ENCODE measurements around the gene SLC7A1. TPM values are rescaled to one million over a fixed set of nuclear protein-coding genes. Genes with fewer than 3 reads are reported as not detected.
A peak's percentile ranks its signal among the peaks of the same experiment; 100 is the strongest.

SLC7A1 gene
- total RNA-seq, 1 experiment from 2014 or later, result 62.8 TPM

DNA sequence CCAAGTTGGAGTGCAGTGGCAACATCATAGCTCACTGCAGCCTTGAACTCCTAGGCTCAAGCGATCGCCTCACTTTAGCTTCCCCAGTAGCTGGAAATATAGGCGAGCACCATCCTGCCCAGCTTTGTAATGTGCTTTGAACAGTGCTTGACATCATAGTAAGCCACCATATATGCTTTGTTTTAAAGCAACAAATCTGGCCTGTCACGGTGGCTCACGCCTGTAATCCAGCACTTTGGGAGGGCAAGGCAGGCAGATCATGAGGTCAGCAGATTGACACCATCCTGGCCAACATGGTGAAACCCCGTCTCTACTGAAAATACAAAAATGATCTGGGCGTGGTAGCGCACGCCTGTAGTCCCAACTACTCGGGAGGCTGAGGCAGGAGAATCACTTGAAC lies 1.8 kb upstream of the SLC7A1 start:
- Histone ChIP-seq H3F3A (ENCODE audit: insufficient read depth, low read depth) (peaks cover 6% of the 10 kb centered on the region; the same call in 1 of the 2 replicates), H3K4me1 (replicated peaks; ENCODE audit: insufficient read depth) (peaks cover 19% of the 10 kb centered on the region), H3K27ac (no peak overlapping the region), H3K36me3 (ENCODE audit: low read depth) (0 out of 2 replicates have a peak, but pooled peaks cover 8% of the 10 kb centered on the region), H3K9me2 (ENCODE audit: insufficient read depth) (no peaks in the 10 kb centered on the region), H4K20me1 (ENCODE audit: insufficient read depth) (peaks cover 19% of the 10 kb centered on the region), H2AFZ (no peak overlapping the region), H3K27me3 (ENCODE audit: insufficient read depth, low read depth) (no peaks in the 10 kb centered on the region), H3K4me3 (no peak overlapping the region), H3K4me2 (no peak overlapping the region), H3K9me3 (ENCODE audit: insufficient read depth, low read depth) (no peaks in the 10 kb centered on the region), H3K79me2 (ENCODE audit: low read depth) (peaks cover 31% of the 10 kb centered on the region)
- intact Hi-C loops (cut with micrococcal nuclease; ENCODE audit: unreplicated experiment), result loop anchor here (10.0 kb wide), 1 partner anchor 108 kb away; no protein-coding TSS in a partner anchor
- CTCF ChIA-PET, result no interaction called here
- TF ChIP-seq, protein P1, sequence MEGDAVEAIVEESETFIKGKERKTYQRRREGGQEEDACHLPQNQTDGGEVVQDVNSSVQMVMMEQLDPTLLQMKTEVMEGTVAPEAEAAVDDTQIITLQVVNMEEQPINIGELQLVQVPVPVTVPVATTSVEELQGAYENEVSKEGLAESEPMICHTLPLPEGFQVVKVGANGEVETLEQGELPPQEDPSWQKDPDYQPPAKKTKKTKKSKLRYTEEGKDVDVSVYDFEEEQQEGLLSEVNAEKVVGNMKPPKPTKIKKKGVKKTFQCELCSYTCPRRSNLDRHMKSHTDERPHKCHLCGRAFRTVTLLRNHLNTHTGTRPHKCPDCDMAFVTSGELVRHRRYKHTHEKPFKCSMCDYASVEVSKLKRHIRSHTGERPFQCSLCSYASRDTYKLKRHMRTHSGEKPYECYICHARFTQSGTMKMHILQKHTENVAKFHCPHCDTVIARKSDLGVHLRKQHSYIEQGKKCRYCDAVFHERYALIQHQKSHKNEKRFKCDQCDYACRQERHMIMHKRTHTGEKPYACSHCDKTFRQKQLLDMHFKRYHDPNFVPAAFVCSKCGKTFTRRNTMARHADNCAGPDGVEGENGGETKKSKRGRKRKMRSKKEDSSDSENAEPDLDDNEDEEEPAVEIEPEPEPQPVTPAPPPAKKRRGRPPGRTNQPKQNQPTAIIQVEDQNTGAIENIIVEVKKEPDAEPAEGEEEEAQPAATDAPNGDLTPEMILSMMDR (conservative IDR thresholded peaks at IDR 0.05), result no peak
- TF ChIP-seq EZH2 (IDR thresholded peaks at IDR 0.05; ENCODE audit: low read depth), result no peak
- DNase-seq, result no peak
- BruUV-seq (replicated peaks), result no TSS peak
- POLR2A ChIA-PET (ENCODE audit: unreplicated experiment), result no interaction called here

DNA sequence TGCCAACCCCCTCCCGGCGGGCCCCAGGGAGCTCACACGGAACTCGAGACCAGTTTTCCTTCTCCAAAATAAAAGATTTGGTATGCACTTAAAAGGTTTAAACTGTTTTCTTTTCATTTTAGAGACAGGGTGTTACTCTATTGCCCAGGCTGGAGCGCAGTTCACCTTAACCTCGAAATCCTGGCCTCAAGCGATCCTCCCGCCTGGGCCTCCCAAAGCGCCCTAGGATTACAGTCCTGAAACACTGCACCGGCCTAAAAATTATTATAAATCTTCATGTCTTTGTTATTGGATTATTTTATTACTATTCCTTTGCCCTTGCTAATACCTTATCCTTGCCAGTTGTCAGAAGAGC lies 553 bp upstream of the SLC7A1 start:
- Histone ChIP-seq H3K4me3 (peak overlapping the region; percentile 60; the same call in 1 of the 2 replicates), H3K9me3 (ENCODE audit: insufficient read depth, low read depth) (no peaks in the 10 kb centered on the region), H3K27me3 (ENCODE audit: insufficient read depth, low read depth) (no peaks in the 10 kb centered on the region), H3F3A (ENCODE audit: insufficient read depth, low read depth) (peaks cover 6% of the 10 kb centered on the region; the same call in 1 of the 2 replicates), H2AFZ (peak overlapping the region; percentile 73), H3K79me2 (ENCODE audit: low read depth) (peaks cover 43% of the 10 kb centered on the region), H3K27ac (no peak overlapping the region), H4K20me1 (ENCODE audit: insufficient read depth) (peaks cover 31% of the 10 kb centered on the region), H3K4me2 (peak overlapping the region; percentile 77), H3K4me1 (replicated peaks; ENCODE audit: insufficient read depth) (peaks cover 19% of the 10 kb centered on the region), H3K36me3 (ENCODE audit: low read depth) (0 out of 2 replicates have a peak, but pooled peaks cover 8% of the 10 kb centered on the region), H3K9me2 (ENCODE audit: insufficient read depth) (no peaks in the 10 kb centered on the region)
- DNase-seq, result no peak
- CTCF ChIA-PET, result no interaction called here
- TF ChIP-seq, protein P1 (conservative IDR thresholded peaks at IDR 0.05), result no peak
- no peak for TF ChIP-seq EZH2 (IDR thresholded peaks at IDR 0.05; ENCODE audit: low read depth)
- intact Hi-C loops (cut with micrococcal nuclease; ENCODE audit: unreplicated experiment), result loop anchor here (10.0 kb wide), 1 partner anchor 109 kb away; no protein-coding TSS in a partner anchor
- BruUV-seq (replicated peaks), result no TSS peak
- POLR2A ChIA-PET (ENCODE audit: unreplicated experiment), result interaction anchor here (0.6 kb wide), 2 partner anchors 21 to 258 kb away, joined by 3 read pairs; no protein-coding TSS in a partner anchor

DNA sequence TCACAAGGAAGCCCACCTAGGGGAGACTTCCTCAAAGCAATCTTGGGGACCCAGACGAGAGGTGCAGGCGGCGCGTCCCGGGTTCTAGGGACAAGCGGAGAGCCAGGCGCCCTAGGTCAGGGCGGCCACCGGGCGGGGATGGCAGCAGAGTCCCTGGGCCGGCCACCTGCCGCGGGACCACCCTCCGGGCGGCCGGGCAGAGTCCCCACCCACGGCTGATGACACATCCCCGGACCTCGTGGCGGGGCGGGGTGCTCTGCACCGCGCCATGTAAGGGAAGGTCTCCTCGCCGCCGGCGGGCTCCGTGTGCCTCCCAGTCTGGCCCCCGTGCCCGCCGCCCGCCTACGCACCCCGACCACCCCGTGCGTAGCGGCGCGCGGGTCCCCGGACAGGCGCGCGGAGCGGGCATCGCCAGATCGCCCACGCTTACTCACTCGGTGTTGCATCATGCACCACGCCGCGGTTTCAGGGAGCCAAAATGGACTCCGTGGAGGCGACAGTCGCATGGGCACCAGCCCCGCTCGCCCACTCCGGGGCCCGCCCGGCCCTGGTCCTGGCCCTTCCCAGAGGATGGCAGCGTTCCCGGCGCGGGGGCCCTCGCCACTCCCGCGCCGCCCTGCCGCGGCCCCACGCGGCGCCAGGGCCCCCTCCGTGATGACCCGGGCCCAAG lies 643 bp downstream of the SLC7A1 start:
- ChIA-PET POLR2A (ENCODE audit: unreplicated experiment) (interaction anchor here (0.6 kb wide), 1 partner anchor 551 kb away, joined by 5 read pairs; no protein-coding TSS in a partner anchor), CTCF (no interaction called here)
- H3K79me2 ChIP-seq (ENCODE audit: low read depth), result peaks cover 55% of the 10 kb centered on the region
- 0 out of 2 replicates have a peak, but pooled peaks cover 8% of the 10 kb centered on the region for H3K36me3 ChIP-seq (ENCODE audit: low read depth)
- H3K4me1 ChIP-seq (replicated peaks; ENCODE audit: insufficient read depth), result peaks cover 19% of the 10 kb centered on the region
- H3K27me3 ChIP-seq (ENCODE audit: insufficient read depth, low read depth), result no peaks in the 10 kb centered on the region
- H4K20me1 ChIP-seq (ENCODE audit: insufficient read depth), result peaks cover 43% of the 10 kb centered on the region
- no peaks in the 10 kb centered on the region for H3K9me3 ChIP-seq (ENCODE audit: insufficient read depth, low read depth)
- TF ChIP-seq, protein P1 (conservative IDR thresholded peaks at IDR 0.05), result no peak
- TF ChIP-seq EZH2 (IDR thresholded peaks at IDR 0.05; ENCODE audit: low read depth), result no peak
- intact Hi-C loops (cut with micrococcal nuclease; ENCODE audit: unreplicated experiment), result loop anchor here (10.0 kb wide), 1 partner anchor 110 kb away; no protein-coding TSS in a partner anchor
- H3K4me2 ChIP-seq, result peak overlapping the region; percentile 88
- peaks cover 6% of the 10 kb centered on the region; the same call in 1 of the 2 replicates for H3F3A ChIP-seq (ENCODE audit: insufficient read depth, low read depth)
- peak in 1 of 2 experiments; percentile 34 for DNase-seq
- no peaks in the 10 kb centered on the region for H3K9me2 ChIP-seq (ENCODE audit: insufficient read depth)
- peak overlapping the region; percentile 58; the same call in 1 of the 2 replicates for H2AFZ ChIP-seq
- H3K27ac ChIP-seq, result peak overlapping the region; percentile 87
- peak overlapping the region; percentile 92 for H3K4me3 ChIP-seq
- BruUV-seq (replicated peaks), result TSS peak; percentile 34
